Fibroblast of lung (primary cell): ENCODE measurements around the gene SIRPD. TPM values are rescaled to one million over a fixed set of nuclear protein-coding genes. Genes with fewer than 3 reads are reported as not detected.
A peak's percentile ranks its signal among the peaks of the same experiment; 100 is the strongest.

Experiments
- DNase-seq, 2 donors: peaks; one replicate each; pipeline versions ENCODE4 v3.0.0 to v3.0.0-alpha.2; 2010; ENCODE audit warnings: low read depth in 2 of 2
- H2AFZ ChIP-seq: 2 replicates; pipeline ENCODE4 v1.5.1; 2012; ENCODE audit warnings: low read length, control low read depth, inconsistent platforms
- H3K27ac ChIP-seq: 2 replicates; pipeline ENCODE4 v1.5.1; 2011; ENCODE audit warnings: low read length, control low read depth; ENCODE audit not compliant: insufficient read depth
- H3K27me3 ChIP-seq: 2 replicates; pipeline ENCODE4 v1.5.1; 2011; ENCODE audit warnings: mild to moderate bottlenecking, low read length; ENCODE audit not compliant: control insufficient read depth, insufficient read depth
- H3K36me3 ChIP-seq: 2 replicates; pipeline ENCODE4 v1.5.1; 2011; ENCODE audit warnings: low read length; ENCODE audit not compliant: control insufficient read depth, insufficient read depth
- H3K4me1 ChIP-seq: 2 replicates; pipeline ENCODE4 v1.5.1; 2011; ENCODE audit warnings: low read length; ENCODE audit not compliant: control insufficient read depth, insufficient read depth; ENCODE audit errors: extremely low read depth
- H3K4me2 ChIP-seq: 2 replicates; pipeline ENCODE4 v1.5.1; 2011; ENCODE audit warnings: low read length, control low read depth; ENCODE audit not compliant: insufficient read depth; ENCODE audit errors: extremely low read depth
- H3K4me3 ChIP-seq, 4 experiments: fragments of 200-600 bp in 1 of 4; sonication (generic) in 1 of 4; replicated peaks in 1 of 4; 2 replicates each; pipeline ENCODE4 v1.5.1; 2011 to 2016; ENCODE audit warnings: low read length in 4 of 4, low read depth in 3 of 4, mild to moderate bottlenecking in 3 of 4, control low read depth in 2 of 4, inconsistent platforms in 1 of 4, mixed read lengths in 1 of 4; ENCODE audit not compliant: insufficient read depth in 1 of 4; ENCODE audit errors: control extremely low read depth in 1 of 4
- H3K79me2 ChIP-seq: 2 replicates; pipeline ENCODE4 v1.5.1; 2012; ENCODE audit warnings: mild to moderate bottlenecking, low read length, inconsistent platforms; ENCODE audit not compliant: control insufficient read depth, insufficient read depth
- H3K9ac ChIP-seq: 2 replicates; pipeline ENCODE4 v1.5.1; 2011; ENCODE audit warnings: mild to moderate bottlenecking, low read length, control low read depth; ENCODE audit not compliant: insufficient read depth
- H3K9me3 ChIP-seq: 2 replicates; pipeline ENCODE4 v1.5.1; 2012; ENCODE audit warnings: low read depth, low read length; ENCODE audit not compliant: control insufficient read depth, insufficient read depth
- H4K20me1 ChIP-seq: 2 replicates; pipeline ENCODE4 v1.5.1; 2011; ENCODE audit warnings: low read length; ENCODE audit not compliant: control insufficient read depth, insufficient read depth; ENCODE audit errors: extremely low read depth
- CTCF ChIP-seq, 2 donors: IDR thresholded peaks in 1 of 2; conservative IDR thresholded peaks in 1 of 2; 1 replicate in 1 of 2; 2 replicates in 1 of 2; pipeline ENCODE4 v1.5.1; 2011 to 2012; ENCODE audit warnings: low read length in 2 of 2, control low read depth in 1 of 2, inconsistent platforms in 1 of 2, low read depth in 1 of 2, mild to moderate bottlenecking in 1 of 2
- EZH2 ChIP-seq: IDR thresholded peaks from 2 replicates; pipeline ENCODE4 v1.5.1; 2012; ENCODE audit warnings: low read length, control low read depth, mild to moderate bottlenecking; ENCODE audit errors: missing control alignments
- polyA plus RNA-seq, 2 donors: library from polyadenylated mRNA; depleted of rRNA in 1 of 2; stranded (reverse) in 1 of 2; unstranded in 1 of 2; fragments of >200 nt; gene quantifications; 2 replicates each; pipeline ENCODE4 v1.2.1, GENCODE V29; 2011 to 2012; ENCODE audit warnings: missing spikeins in 1 of 2
- total RNA-seq: library from RNA; depleted of rRNA; stranded (reverse); fragments of >200 nt; gene quantifications from 2 replicates; pipeline ENCODE4 v1.2.1, GENCODE V29; 2014

Gene SIRPD
- total and polyA plus RNA-seq, 2 donors (not counting 1 experiment from before 2014, with no cell fraction given) = not detected

- Histone ChIP-seq H3K27ac (no peak overlapping the region), H3K36me3 (no peaks in the 10 kb centered on the region), H3K4me1 (peaks cover 4% of the 10 kb centered on the region), H3K4me2 (no peak overlapping the region), H3K79me2 (no peaks in the 10 kb centered on the region), H4K20me1 (no peaks in the 10 kb centered on the region), H3K27me3 (no peaks in the 10 kb centered on the region), H3K9ac (no peak overlapping the region), H3K4me3 (no peak overlapping the region), H3K9me3 (no peaks in the 10 kb centered on the region), H2AFZ (no peak overlapping the region)
- peak in 1 of 2 donors; percentile 71 for DNase-seq
- TF ChIP-seq CTCF (conservative IDR thresholded peaks at IDR 0.05 in 1 of 2, IDR thresholded peaks at IDR 0.05 in 1 of 2; ENCODE audit: low read depth in 1 of 2, low read length in 2 of 2) (no peak), EZH2 (no peak)
Measured at GRCh38 chr20:1567392-1568162, 10.1 kb upstream of the SIRPD start.

GRCh38 chr20:1566701-1567100 lies 9.2 kb upstream of the SIRPD start:
- Histone ChIP-seq H3K4me3 (no peak overlapping the region), H3K27me3 (no peaks in the 10 kb centered on the region), H3K9me3 (no peaks in the 10 kb centered on the region), H3K36me3 (no peaks in the 10 kb centered on the region), H4K20me1 (no peaks in the 10 kb centered on the region), H3K9ac (no peak overlapping the region), H3K4me1 (peaks cover 4% of the 10 kb centered on the region), H3K27ac (no peak overlapping the region), H3K4me2 (no peak overlapping the region), H2AFZ (no peak overlapping the region), H3K79me2 (no peaks in the 10 kb centered on the region)
- TF ChIP-seq EZH2 = no peak
- TF ChIP-seq CTCF (conservative IDR thresholded peaks at IDR 0.05 in 1 of 2, IDR thresholded peaks at IDR 0.05 in 1 of 2; ENCODE audit: low read depth in 1 of 2, low read length in 2 of 2) = no peak
- DNase-seq = peak in 1 of 2 donors; percentile 7

- no peak for DNase-seq
- no peaks in the 10 kb centered on the region for H4K20me1 ChIP-seq
- peaks cover 4% of the 10 kb centered on the region for H3K4me1 ChIP-seq
- H3K9ac ChIP-seq = no peak overlapping the region
- H3K79me2 ChIP-seq = no peaks in the 10 kb centered on the region
- H3K27me3 ChIP-seq = no peaks in the 10 kb centered on the region
- no peaks in the 10 kb centered on the region for H3K36me3 ChIP-seq
- H3K27ac ChIP-seq = no peak overlapping the region
- H2AFZ ChIP-seq = no peak overlapping the region
- H3K9me3 ChIP-seq = no peaks in the 10 kb centered on the region
- H3K4me2 ChIP-seq = no peak overlapping the region
- TF ChIP-seq EZH2 (no peak), CTCF (conservative IDR thresholded peaks at IDR 0.05 in 1 of 2, IDR thresholded peaks at IDR 0.05 in 1 of 2; ENCODE audit: low read depth in 1 of 2, low read length in 2 of 2) (no peak)
- H3K4me3 ChIP-seq = no peak overlapping the region
Measured at GRCh38 chr20:1565461-1565860, 8.0 kb upstream of the SIRPD start.
